HepG2 (cell line): ENCODE results near the gene NOTCH4.

ENCODE experiments used
- HMG20A ChIP-seq: IDR thresholded peaks from 2 replicates; pipeline ENCODE4 v1.6.1; 2016; ENCODE audit warnings: borderline replicate concordance
- NFIC ChIP-seq: IDR thresholded peaks from 2 replicates; pipeline ENCODE4 v1.6.1; 2012; ENCODE audit warnings: mild to moderate bottlenecking, low read length, inconsistent platforms
- PHF8 ChIP-seq: sonication (generic); formaldehyde crosslinking; IDR thresholded peaks from 2 replicates; pipeline ENCODE4 v1.5.0; 2020; ENCODE audit warnings: missing genetic modification reagents
- PPARG ChIP-seq: conservative IDR thresholded peaks from 2 replicates; pipeline ENCODE4 v1.6.1; 2016; ENCODE audit warnings: missing biosample characterization, missing genetic modification reagents
- PTBP1 ChIP-seq: fragments of 200-400 bp; formaldehyde crosslinking; IDR thresholded peaks from 2 replicates; pipeline ENCODE4 v1.6.1; 2018; ENCODE audit warnings: low read length, low read depth; ENCODE audit not compliant: poor library complexity, severe bottlenecking
- TBP ChIP-seq: sonication (generic); formaldehyde crosslinking; IDR thresholded peaks from 2 replicates; pipeline ENCODE4 v1.5.0; 2020; ENCODE audit warnings: missing genetic modification reagents
- ZFP37 ChIP-seq: sonication (generic); formaldehyde crosslinking; IDR thresholded peaks from 2 replicates; pipeline ENCODE4 v1.4.0; 2020; ENCODE audit warnings: missing genetic modification reagents, borderline replicate concordance
- ZNF761 ChIP-seq: sonication (generic); formaldehyde crosslinking; conservative IDR thresholded peaks from 2 replicates; pipeline ENCODE4 v1.4.0; 2020; ENCODE audit warnings: mild to moderate bottlenecking, missing genetic modification reagents
- ZSCAN12 ChIP-seq: sonication (generic); formaldehyde crosslinking; IDR thresholded peaks from 2 replicates; pipeline ENCODE4 v1.9.0; 2021; ENCODE audit warnings: mild to moderate bottlenecking, missing genetic modification reagents
- TF ChIP-seq, protein P1 (sequence below): IDR thresholded peaks from 2 replicates; pipeline ENCODE4 v1.6.1; 2012; ENCODE audit warnings: inconsistent platforms
- TF ChIP-seq, protein P2 (sequence below): sonication (generic); formaldehyde crosslinking; IDR thresholded peaks from 2 replicates; pipeline ENCODE4 v1.5.0; 2020; ENCODE audit warnings: mild to moderate bottlenecking, missing genetic modification reagents, moderate library complexity
- TF ChIP-seq, protein P3 (sequence below): sonication (generic); formaldehyde crosslinking; IDR thresholded peaks from 2 replicates; pipeline ENCODE4 v1.5.1; 2020; ENCODE audit warnings: missing genetic modification reagents, mild to moderate bottlenecking, borderline replicate concordance
- TF ChIP-seq, protein P4 (sequence below): sonication (generic); formaldehyde crosslinking; IDR thresholded peaks from 2 replicates; pipeline ENCODE4 v1.4.0; 2020; ENCODE audit warnings: mild to moderate bottlenecking, missing genetic modification reagents

DNA sequence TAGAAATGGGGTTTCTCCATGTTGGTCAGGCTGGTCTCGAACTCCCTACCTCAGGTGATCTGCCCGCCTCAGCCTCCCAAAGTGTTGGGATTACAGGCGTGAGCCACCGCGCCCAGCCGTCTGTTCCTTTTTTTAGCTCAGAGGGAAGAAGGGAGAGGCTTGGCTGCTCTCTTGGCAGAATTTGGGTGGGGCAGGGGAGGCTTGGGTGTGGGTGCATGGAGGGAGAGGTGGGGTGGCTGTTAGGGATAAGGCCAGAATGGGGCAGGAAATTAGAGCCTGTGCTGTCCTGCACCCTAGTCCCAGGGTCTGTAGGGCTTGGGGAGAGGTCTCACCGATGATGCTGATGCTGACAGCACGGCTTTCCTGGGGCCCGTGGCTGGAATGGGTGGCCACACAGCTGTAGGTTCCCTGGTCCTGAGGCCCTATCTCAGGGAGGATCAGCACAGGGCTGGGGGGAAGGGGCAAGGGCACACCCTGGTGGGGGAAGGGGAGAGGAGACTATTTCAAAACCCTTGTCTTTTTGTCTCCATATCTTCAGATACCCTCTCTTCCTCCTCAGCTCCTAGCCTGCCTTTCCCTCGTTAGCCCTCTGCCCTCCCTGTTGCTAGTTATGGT, 41.8 kb downstream of the NOTCH4 start:
- no peak for TF ChIP-seq HMG20A
- no peak for TF ChIP-seq PHF8
- TF ChIP-seq PTBP1: no peak
- TF ChIP-seq ZFP37 (CRISPR knock-in tag): no peak
- TF ChIP-seq, protein P1, sequence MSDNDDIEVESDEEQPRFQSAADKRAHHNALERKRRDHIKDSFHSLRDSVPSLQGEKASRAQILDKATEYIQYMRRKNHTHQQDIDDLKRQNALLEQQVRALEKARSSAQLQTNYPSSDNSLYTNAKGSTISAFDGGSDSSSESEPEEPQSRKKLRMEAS: no peak
- no peak for TF ChIP-seq NFIC
- TF ChIP-seq, protein P2, sequence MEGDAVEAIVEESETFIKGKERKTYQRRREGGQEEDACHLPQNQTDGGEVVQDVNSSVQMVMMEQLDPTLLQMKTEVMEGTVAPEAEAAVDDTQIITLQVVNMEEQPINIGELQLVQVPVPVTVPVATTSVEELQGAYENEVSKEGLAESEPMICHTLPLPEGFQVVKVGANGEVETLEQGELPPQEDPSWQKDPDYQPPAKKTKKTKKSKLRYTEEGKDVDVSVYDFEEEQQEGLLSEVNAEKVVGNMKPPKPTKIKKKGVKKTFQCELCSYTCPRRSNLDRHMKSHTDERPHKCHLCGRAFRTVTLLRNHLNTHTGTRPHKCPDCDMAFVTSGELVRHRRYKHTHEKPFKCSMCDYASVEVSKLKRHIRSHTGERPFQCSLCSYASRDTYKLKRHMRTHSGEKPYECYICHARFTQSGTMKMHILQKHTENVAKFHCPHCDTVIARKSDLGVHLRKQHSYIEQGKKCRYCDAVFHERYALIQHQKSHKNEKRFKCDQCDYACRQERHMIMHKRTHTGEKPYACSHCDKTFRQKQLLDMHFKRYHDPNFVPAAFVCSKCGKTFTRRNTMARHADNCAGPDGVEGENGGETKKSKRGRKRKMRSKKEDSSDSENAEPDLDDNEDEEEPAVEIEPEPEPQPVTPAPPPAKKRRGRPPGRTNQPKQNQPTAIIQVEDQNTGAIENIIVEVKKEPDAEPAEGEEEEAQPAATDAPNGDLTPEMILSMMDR (CRISPR knock-in tag): no peak
- TF ChIP-seq, protein P3, sequence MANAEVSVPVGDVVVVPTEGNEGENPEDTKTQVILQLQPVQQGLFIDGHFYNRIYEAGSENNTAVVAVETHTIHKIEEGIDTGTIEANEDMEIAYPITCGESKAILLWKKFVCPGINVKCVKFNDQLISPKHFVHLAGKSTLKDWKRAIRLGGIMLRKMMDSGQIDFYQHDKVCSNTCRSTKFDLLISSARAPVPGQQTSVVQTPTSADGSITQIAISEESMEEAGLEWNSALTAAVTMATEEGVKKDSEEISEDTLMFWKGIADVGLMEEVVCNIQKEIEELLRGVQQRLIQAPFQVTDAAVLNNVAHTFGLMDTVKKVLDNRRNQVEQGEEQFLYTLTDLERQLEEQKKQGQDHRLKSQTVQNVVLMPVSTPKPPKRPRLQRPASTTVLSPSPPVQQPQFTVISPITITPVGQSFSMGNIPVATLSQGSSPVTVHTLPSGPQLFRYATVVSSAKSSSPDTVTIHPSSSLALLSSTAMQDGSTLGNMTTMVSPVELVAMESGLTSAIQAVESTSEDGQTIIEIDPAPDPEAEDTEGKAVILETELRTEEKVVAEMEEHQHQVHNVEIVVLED (CRISPR knock-in tag): no peak
- no peak for TF ChIP-seq ZSCAN12
- no peak for TF ChIP-seq ZNF761 (CRISPR knock-in tag)
- TF ChIP-seq PPARG (CRISPR knock-in tag): no peak
- TF ChIP-seq, protein P4, sequence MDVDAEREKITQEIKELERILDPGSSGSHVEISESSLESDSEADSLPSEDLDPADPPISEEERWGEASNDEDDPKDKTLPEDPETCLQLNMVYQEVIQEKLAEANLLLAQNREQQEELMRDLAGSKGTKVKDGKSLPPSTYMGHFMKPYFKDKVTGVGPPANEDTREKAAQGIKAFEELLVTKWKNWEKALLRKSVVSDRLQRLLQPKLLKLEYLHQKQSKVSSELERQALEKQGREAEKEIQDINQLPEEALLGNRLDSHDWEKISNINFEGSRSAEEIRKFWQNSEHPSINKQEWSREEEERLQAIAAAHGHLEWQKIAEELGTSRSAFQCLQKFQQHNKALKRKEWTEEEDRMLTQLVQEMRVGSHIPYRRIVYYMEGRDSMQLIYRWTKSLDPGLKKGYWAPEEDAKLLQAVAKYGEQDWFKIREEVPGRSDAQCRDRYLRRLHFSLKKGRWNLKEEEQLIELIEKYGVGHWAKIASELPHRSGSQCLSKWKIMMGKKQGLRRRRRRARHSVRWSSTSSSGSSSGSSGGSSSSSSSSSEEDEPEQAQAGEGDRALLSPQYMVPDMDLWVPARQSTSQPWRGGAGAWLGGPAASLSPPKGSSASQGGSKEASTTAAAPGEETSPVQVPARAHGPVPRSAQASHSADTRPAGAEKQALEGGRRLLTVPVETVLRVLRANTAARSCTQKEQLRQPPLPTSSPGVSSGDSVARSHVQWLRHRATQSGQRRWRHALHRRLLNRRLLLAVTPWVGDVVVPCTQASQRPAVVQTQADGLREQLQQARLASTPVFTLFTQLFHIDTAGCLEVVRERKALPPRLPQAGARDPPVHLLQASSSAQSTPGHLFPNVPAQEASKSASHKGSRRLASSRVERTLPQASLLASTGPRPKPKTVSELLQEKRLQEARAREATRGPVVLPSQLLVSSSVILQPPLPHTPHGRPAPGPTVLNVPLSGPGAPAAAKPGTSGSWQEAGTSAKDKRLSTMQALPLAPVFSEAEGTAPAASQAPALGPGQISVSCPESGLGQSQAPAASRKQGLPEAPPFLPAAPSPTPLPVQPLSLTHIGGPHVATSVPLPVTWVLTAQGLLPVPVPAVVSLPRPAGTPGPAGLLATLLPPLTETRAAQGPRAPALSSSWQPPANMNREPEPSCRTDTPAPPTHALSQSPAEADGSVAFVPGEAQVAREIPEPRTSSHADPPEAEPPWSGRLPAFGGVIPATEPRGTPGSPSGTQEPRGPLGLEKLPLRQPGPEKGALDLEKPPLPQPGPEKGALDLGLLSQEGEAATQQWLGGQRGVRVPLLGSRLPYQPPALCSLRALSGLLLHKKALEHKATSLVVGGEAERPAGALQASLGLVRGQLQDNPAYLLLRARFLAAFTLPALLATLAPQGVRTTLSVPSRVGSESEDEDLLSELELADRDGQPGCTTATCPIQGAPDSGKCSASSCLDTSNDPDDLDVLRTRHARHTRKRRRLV: no peak
- no peak for TF ChIP-seq TBP (CRISPR knock-in tag)
